Fibroblast of lung (primary cell): ENCODE measurements around the gene PKP1.

Source experiments
- CTCF ChIP-seq, 2 donors: IDR thresholded peaks in 1 of 2; conservative IDR thresholded peaks in 1 of 2; 1 replicate in 1 of 2; 2 replicates in 1 of 2; pipeline ENCODE4 v1.5.1; 2011 to 2012; ENCODE audit warnings: low read length in 2 of 2, control low read depth in 1 of 2, inconsistent platforms in 1 of 2, low read depth in 1 of 2, mild to moderate bottlenecking in 1 of 2
- EZH2 ChIP-seq: IDR thresholded peaks from 2 replicates; pipeline ENCODE4 v1.5.1; 2012; ENCODE audit warnings: low read length, control low read depth, mild to moderate bottlenecking; ENCODE audit errors: missing control alignments

GRCh38 chr1:201370500-201370899, 87.2 kb downstream of the PKP1 start:
- no peak for TF ChIP-seq CTCF (conservative IDR thresholded peaks at IDR 0.05 in 1 of 2, IDR thresholded peaks at IDR 0.05 in 1 of 2; ENCODE audit: low read depth in 1 of 2, low read length in 2 of 2)
- TF ChIP-seq EZH2 = no peak
